ENCODE data around the gene SPATA16. TPM values are rescaled to one million over a fixed set of nuclear protein-coding genes. Genes with fewer than 3 reads are reported as not detected.

SPATA16 gene
- total RNA-seq, 2 donors from 2014 or later, result not detected

DNA sequence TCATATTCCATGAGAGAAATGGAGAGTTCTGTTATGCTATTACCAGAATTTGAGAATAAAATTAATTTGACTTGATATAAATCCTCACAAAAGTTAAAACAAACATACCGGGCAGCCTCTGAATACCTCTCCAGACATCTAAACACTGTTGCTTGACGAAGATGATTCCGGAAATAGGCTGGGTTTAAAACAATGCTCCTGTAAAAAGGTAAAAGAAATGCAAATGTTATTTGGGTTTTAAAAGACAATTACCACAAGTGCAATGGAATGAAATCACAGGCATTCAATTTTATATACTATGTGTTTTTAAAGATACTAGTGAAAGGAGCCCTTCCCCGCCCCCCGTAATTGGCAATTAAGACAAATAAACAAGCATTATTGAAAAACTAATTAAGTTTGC, 121.7 kb downstream of the SPATA16 start:
- no peak for ATAC-seq (ENCODE audit: insufficient number of reproducible peaks, low FRiP score, low read depth)
- Histone ChIP-seq H3K27me3 (replicated peaks; ENCODE audit: insufficient read depth) (no peaks in the 10 kb centered on the region), H3K4me1 (ENCODE audit: control insufficient read depth in 1 of 2, low read depth in 2 of 2) (no peaks in the 10 kb centered on the region), H3K4me3 (no peak overlapping the region), H3K9me3 (no peaks in the 10 kb centered on the region), H3K36me3 (no peaks in the 10 kb centered on the region), H3K27ac (no peak overlapping the region)
- DNase-seq (ENCODE audit: low spot score), result no peak
- TF ChIP-seq, protein P1, sequence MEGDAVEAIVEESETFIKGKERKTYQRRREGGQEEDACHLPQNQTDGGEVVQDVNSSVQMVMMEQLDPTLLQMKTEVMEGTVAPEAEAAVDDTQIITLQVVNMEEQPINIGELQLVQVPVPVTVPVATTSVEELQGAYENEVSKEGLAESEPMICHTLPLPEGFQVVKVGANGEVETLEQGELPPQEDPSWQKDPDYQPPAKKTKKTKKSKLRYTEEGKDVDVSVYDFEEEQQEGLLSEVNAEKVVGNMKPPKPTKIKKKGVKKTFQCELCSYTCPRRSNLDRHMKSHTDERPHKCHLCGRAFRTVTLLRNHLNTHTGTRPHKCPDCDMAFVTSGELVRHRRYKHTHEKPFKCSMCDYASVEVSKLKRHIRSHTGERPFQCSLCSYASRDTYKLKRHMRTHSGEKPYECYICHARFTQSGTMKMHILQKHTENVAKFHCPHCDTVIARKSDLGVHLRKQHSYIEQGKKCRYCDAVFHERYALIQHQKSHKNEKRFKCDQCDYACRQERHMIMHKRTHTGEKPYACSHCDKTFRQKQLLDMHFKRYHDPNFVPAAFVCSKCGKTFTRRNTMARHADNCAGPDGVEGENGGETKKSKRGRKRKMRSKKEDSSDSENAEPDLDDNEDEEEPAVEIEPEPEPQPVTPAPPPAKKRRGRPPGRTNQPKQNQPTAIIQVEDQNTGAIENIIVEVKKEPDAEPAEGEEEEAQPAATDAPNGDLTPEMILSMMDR (IDR thresholded peaks at IDR 0.05), result no peak

DNA sequence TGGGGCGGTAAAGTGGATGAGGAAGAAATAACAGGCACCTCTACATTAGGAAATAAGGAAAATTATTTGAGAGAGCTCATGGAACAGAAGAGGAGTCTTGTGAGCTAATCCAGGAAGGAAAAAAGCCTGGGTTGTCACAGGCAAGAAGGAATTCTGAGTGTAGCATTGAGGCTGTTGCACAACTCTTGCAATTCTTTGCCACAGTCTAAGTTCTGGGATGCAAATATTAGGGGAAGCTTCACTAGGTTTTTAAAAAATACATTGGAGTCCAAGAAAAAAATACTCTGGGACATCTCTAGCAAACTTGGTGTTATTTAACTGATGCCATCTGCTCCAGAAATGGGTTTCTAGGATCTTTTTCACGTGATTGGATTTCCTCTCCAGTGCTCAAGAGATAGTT, 122.3 kb downstream of the SPATA16 start:
- no peaks in the 10 kb centered on the region for H3K36me3 ChIP-seq
- H3K4me1 ChIP-seq (ENCODE audit: control insufficient read depth in 1 of 2, low read depth in 2 of 2), result no peaks in the 10 kb centered on the region
- TF ChIP-seq, protein P1 (IDR thresholded peaks at IDR 0.05), result no peak
- no peak overlapping the region for H3K4me3 ChIP-seq
- H3K27ac ChIP-seq, result no peak overlapping the region
- no peak for ATAC-seq (ENCODE audit: insufficient number of reproducible peaks, low FRiP score, low read depth)
- DNase-seq (ENCODE audit: low spot score), result no peak
- no peaks in the 10 kb centered on the region for H3K9me3 ChIP-seq
- no peaks in the 10 kb centered on the region for H3K27me3 ChIP-seq (replicated peaks; ENCODE audit: insufficient read depth)

DNA sequence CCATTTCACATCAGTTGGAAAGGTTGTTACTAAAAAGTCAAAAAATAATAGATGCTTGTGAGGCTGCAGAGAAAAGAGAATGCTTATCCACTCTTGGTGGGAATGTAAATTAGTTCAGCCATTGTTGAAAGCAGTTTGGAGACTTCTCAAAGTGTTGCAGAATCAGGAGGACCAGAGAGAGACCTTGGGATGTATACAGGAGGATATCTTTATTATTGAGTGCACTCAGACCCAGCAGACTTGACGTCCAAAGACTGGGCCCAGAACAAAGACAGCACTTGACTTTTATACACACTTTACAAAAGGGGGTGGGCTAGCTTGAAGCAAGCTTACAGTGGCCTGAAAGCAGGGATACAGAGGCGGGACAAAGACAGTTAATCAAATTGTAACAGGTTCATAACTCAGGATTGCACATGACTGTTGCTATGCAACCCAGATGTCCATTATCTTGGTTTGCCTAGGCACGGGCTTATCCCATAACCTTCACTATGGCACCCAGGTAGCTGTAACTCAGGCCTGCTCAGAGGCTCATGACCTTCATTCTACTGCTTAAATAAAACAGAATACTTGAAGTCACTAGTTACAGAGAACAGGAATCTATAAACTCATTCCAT, 127.7 kb downstream of the SPATA16 start:
- Histone ChIP-seq H3K27me3 (replicated peaks; ENCODE audit: insufficient read depth) (no peaks in the 10 kb centered on the region), H3K4me1 (ENCODE audit: control insufficient read depth in 1 of 2, low read depth in 2 of 2) (no peaks in the 10 kb centered on the region), H3K36me3 (no peaks in the 10 kb centered on the region), H3K27ac (no peak overlapping the region), H3K4me3 (no peak overlapping the region), H3K9me3 (no peaks in the 10 kb centered on the region)
- DNase-seq (ENCODE audit: low spot score) (no peak), ATAC-seq (ENCODE audit: insufficient number of reproducible peaks, low FRiP score, low read depth) (no peak)
- TF ChIP-seq, protein P1 (IDR thresholded peaks at IDR 0.05), result no peak

DNA sequence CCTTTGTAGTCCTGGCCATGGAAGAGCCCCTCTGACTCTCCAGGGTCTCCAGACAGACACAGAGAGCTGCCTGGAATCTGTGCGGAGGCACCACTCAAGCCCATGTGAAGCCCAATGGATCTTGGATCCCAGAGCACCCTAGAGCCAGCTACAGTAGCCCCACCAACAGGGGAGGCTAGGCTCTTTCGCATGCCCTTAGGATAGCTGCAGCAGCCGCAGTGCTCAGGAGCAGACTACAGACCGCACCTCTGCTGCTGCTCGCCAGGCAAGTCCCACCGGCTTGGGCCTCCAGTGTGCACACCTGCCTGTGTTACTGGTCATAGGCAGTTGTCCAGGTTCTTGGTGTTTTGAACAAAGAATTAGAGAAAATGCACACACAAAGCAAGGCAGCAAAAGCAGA, 131.6 kb downstream of the SPATA16 start:
- Histone ChIP-seq H3K27me3 (replicated peaks; ENCODE audit: insufficient read depth) (no peaks in the 10 kb centered on the region), H3K27ac (no peak overlapping the region), H3K36me3 (no peaks in the 10 kb centered on the region), H3K4me1 (ENCODE audit: control insufficient read depth in 1 of 2, low read depth in 2 of 2) (no peaks in the 10 kb centered on the region), H3K9me3 (no peaks in the 10 kb centered on the region), H3K4me3 (no peak overlapping the region)
- TF ChIP-seq, protein P1 (IDR thresholded peaks at IDR 0.05), result no peak
- DNase-seq (ENCODE audit: low spot score) (no peak), ATAC-seq (ENCODE audit: insufficient number of reproducible peaks, low FRiP score, low read depth) (no peak)

DNA sequence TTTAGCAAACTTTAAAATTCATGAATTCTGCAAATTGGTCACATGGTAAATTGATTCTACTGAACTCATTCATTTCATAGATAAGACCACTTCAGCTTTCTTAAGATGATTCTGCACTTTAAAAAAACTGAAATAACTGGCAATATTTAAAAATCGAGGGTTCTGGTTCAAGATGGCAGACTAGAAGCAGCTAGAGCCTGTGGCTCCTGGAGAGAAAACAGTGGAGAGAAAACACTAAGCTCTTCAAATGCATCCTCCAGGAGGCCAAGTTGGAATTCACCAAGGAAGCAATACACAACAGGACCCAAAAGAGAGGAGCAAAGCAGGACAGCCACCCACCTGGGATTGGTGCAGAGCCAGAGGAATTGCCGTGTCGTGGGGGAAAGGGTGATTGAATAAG, 132.1 kb downstream of the SPATA16 start:
- Histone ChIP-seq H3K27ac (no peak overlapping the region), H3K36me3 (no peaks in the 10 kb centered on the region), H3K9me3 (no peaks in the 10 kb centered on the region), H3K27me3 (replicated peaks; ENCODE audit: insufficient read depth) (no peaks in the 10 kb centered on the region), H3K4me3 (no peak overlapping the region), H3K4me1 (ENCODE audit: control insufficient read depth in 1 of 2, low read depth in 2 of 2) (no peaks in the 10 kb centered on the region)
- ATAC-seq (ENCODE audit: insufficient number of reproducible peaks, low FRiP score, low read depth), result no peak
- TF ChIP-seq, protein P1 (IDR thresholded peaks at IDR 0.05), result no peak
- no peak for DNase-seq (ENCODE audit: low spot score)

Data from thoracic aorta (tissue), 2 donors.